T-cell (primary cell): ENCODE measurements around the gene ARID5B. TPM values are rescaled to one million over a fixed set of nuclear protein-coding genes. Genes with fewer than 3 reads are reported as not detected.

Experiments used
- ATAC-seq, 4 experiments: fragments of 200-7000 bp in 3 of 4; fragments of 150-1000 bp in 1 of 4; cut with Tn5 transposase; replicated peaks in 1 of 4; 1 replicate in 3 of 4; 2 replicates in 1 of 4; pipeline ENCODE4 v1.10.0; 2021; ENCODE audit warnings: moderate library complexity in 3 of 4, mild to moderate bottlenecking in 2 of 4, moderate number of reproducible peaks in 1 of 4
- CTCF ChIA-PET, 2 donors: fragments of 300-600 bp; sonication (Branson Sonifier 250); formaldehyde crosslinking; loops; one replicate each; lab custom pipeline; 2022; ENCODE audit warnings: antibody characterized with exemption in 2 of 2; lab: Charles Lee
- POLR2A ChIA-PET, 2 donors: fragments of 300-600 bp; sonication (Branson Sonifier 250); formaldehyde crosslinking; loops; one replicate each; lab custom pipeline; 2022; ENCODE audit warnings: antibody characterized with exemption in 2 of 2; lab: Charles Lee
- DNase-seq, 35 experiments: peaks; one replicate each; pipeline versions ENCODE4 v3.0.0 to v3.0.0-alpha.2; 2013 to 2023
- H3K27ac ChIP-seq: one replicate; pipeline ENCODE4 v1.5.1; 2013; ENCODE audit warnings: low read length
- H3K27me3 ChIP-seq, 2 experiments: replicated peaks in 1 of 2; 1 replicate in 1 of 2; 2 replicates in 1 of 2; pipeline versions ENCODE4 v1.6.1 to v1.7.0; 2013; ENCODE audit warnings: low read length in 1 of 2, mixed read lengths in 1 of 2; ENCODE audit not compliant: control insufficient read depth in 2 of 2, insufficient read depth in 2 of 2; ENCODE audit errors: extremely low read depth in 1 of 2
- H3K36me3 ChIP-seq, 2 donors: 1 replicate in 1 of 2; 2 replicates in 1 of 2; pipeline versions ENCODE4 v1.6.1 to v1.7.0; 2013; ENCODE audit warnings: low read length in 1 of 2; ENCODE audit not compliant: control insufficient read depth in 2 of 2, insufficient read depth in 1 of 2; ENCODE audit errors: extremely low read depth in 1 of 2
- H3K4me1 ChIP-seq, 2 experiments: 1 replicate in 1 of 2; 2 replicates in 1 of 2; pipeline versions ENCODE4 v1.6.1 to v1.7.0; 2013; ENCODE audit warnings: low read length in 2 of 2, mixed read lengths in 1 of 2; ENCODE audit not compliant: insufficient read depth in 2 of 2, control insufficient read depth in 1 of 2; ENCODE audit errors: extremely low read depth in 1 of 2
- H3K4me3 ChIP-seq, 2 donors: 1 replicate in 1 of 2; 2 replicates in 1 of 2; pipeline versions ENCODE4 v1.5.1 to v1.7.0; 2013; ENCODE audit warnings: mild to moderate bottlenecking in 2 of 2, low read length in 1 of 2, moderate library complexity in 1 of 2; ENCODE audit not compliant: control insufficient read depth in 1 of 2; ENCODE audit errors: extremely low read depth in 1 of 2
- H3K9me3 ChIP-seq: 2 replicates; pipeline ENCODE4 v1.7.0; 2013
- H3K27ac Mint-ChIP-seq, 2 donors: one replicate each; pipeline ENCODE4 v1.8.0; 2020 to 2021; ENCODE audit warnings: mild to moderate bottlenecking in 2 of 2, mixed read lengths in 2 of 2
- H3K27me3 Mint-ChIP-seq, 2 donors: one replicate each; pipeline ENCODE4 v1.8.0; 2021 to 2022; ENCODE audit warnings: mixed read lengths in 2 of 2
- H3K36me3 Mint-ChIP-seq: one replicate; pipeline ENCODE4 v1.8.0; 2021; ENCODE audit warnings: mixed read lengths
- H3K4me1 Mint-ChIP-seq, 3 donors: one replicate each; pipeline ENCODE4 v1.8.0; 2020 to 2022; ENCODE audit warnings: mixed read lengths in 3 of 3, mild to moderate bottlenecking in 1 of 3
- H3K4me3 Mint-ChIP-seq, 3 donors: one replicate each; pipeline ENCODE4 v1.8.0; 2020 to 2022; ENCODE audit warnings: mild to moderate bottlenecking in 3 of 3, mixed read lengths in 3 of 3, moderate library complexity in 3 of 3
- H3K9me3 Mint-ChIP-seq, 3 donors: one replicate each; pipeline ENCODE4 v1.8.0; 2020 to 2022; ENCODE audit warnings: mixed read lengths in 3 of 3
- WGBS: methylation state at CpG from one replicate; pipeline ENCODE4 v1.1.5; 2013; ENCODE audit warnings: missing lambda C conversion rate; ENCODE audit not compliant: insufficient coverage; 5-methylcytosine and 5-hydroxymethylcytosine counted together
- total RNA-seq, 35 experiments: library from RNA in 6 of 35; stranded (reverse) in 6 of 35; fragments of 120-200 nt in 1 of 35; gene quantifications; one replicate each; pipeline versions ENCODE4 v1.2.1 to v1.2.4 and lab custom pipeline; 2013 to 2026

Gene ARID5B
- total RNA-seq, 5 donors from 2014 or later (not counting 1 experiment from before 2014, with no cell fraction given): 34.0 to 75.5 (median 42.5) TPM

- POLR2A ChIA-PET: no interaction called here
- WGBS: no CpG with 5 or more reads among the region's 6 CpGs
- Histone ChIP-seq H3K36me3 (no peaks in the 10 kb centered on the region), H3K27me3 (no peaks in the 10 kb centered on the region), H3K4me3 (no peak overlapping the region), H3K9me3 (no peaks in the 10 kb centered on the region), H3K4me1 (no peaks in the 10 kb centered on the region), H3K27ac (no peak overlapping the region)
- H3K4me3 Mint-ChIP-seq: no peak overlapping the region
- CTCF ChIA-PET: no interaction called here
- H3K36me3 Mint-ChIP-seq: no peaks in the 10 kb centered on the region
- H3K27me3 Mint-ChIP-seq: no peaks in the 10 kb centered on the region
- H3K4me1 Mint-ChIP-seq: peaks cover 2 to 5% (median 3%) of the 10 kb centered on the region in 3 donors
- H3K9me3 Mint-ChIP-seq: no peaks in the 10 kb centered on the region
- DNase-seq: no peak
- no peak for ATAC-seq
- H3K27ac Mint-ChIP-seq: no peak overlapping the region
Measured at GRCh38 chr10:61869774-61870525, 31.5 kb upstream of the ARID5B start.

- H3K9me3 Mint-ChIP-seq: no peaks in the 10 kb centered on the region
- peaks cover 0 to 2% of the 10 kb centered on the region in 2 donors for H3K27me3 Mint-ChIP-seq
- DNase-seq (no peak), ATAC-seq (no peak)
- H3K4me3 Mint-ChIP-seq: no peak overlapping the region
- ChIA-PET CTCF (no interaction called here), POLR2A (no interaction called here)
- Histone ChIP-seq H3K27me3 (no peaks in the 10 kb centered on the region), H3K4me3 (no peak overlapping the region), H3K36me3 (no peaks in the 10 kb centered on the region), H3K27ac (no peak overlapping the region), H3K9me3 (no peaks in the 10 kb centered on the region), H3K4me1 (no peaks in the 10 kb centered on the region)
- H3K4me1 Mint-ChIP-seq: peaks cover 2 to 5% (median 3%) of the 10 kb centered on the region in 3 donors
- 100% methylated on average over 1 of the region's 3 CpGs for WGBS
- no peak overlapping the region for H3K27ac Mint-ChIP-seq
- H3K36me3 Mint-ChIP-seq: no peaks in the 10 kb centered on the region
Measured at GRCh38 chr10:61870526-61870895, 31.0 kb upstream of the ARID5B start.

- no peak overlapping the region for H3K4me3 Mint-ChIP-seq
- CTCF ChIA-PET: no interaction called here
- H3K36me3 ChIP-seq: no peaks in the 10 kb centered on the region
- H3K9me3 Mint-ChIP-seq: no peaks in the 10 kb centered on the region
- DNase-seq (no peak), ATAC-seq (no peak)
- POLR2A ChIA-PET: no interaction called here
- no peak overlapping the region for H3K27ac ChIP-seq
- H3K4me3 ChIP-seq: no peak overlapping the region
- WGBS: 100% methylated on average over 1 of the region's 6 CpGs
- no peaks in the 10 kb centered on the region for H3K36me3 Mint-ChIP-seq
- H3K27me3 ChIP-seq: no peaks in the 10 kb centered on the region
- H3K27me3 Mint-ChIP-seq: peaks cover 0 to 2% of the 10 kb centered on the region in 2 donors
- H3K4me1 ChIP-seq: no peaks in the 10 kb centered on the region
- H3K27ac Mint-ChIP-seq: no peak overlapping the region
- H3K4me1 Mint-ChIP-seq: peaks cover 2 to 5% (median 3%) of the 10 kb centered on the region in 3 donors
- H3K9me3 ChIP-seq: no peaks in the 10 kb centered on the region
Measured at GRCh38 chr10:61871487-61871886, 30.0 kb upstream of the ARID5B start.

- peaks cover 0 to 10% (median 9%) of the 10 kb centered on the region in 3 donors for H3K4me1 Mint-ChIP-seq
- Histone ChIP-seq H3K4me3 (no peak overlapping the region), H3K9me3 (no peaks in the 10 kb centered on the region), H3K27ac (no peak overlapping the region), H3K27me3 (no peaks in the 10 kb centered on the region), H3K4me1 (peaks cover 0 to 3% of the 10 kb centered on the region in 2 experiments), H3K36me3 (no peaks in the 10 kb centered on the region)
- H3K27me3 Mint-ChIP-seq: peaks cover 2 to 3% of the 10 kb centered on the region in 2 donors
- H3K9me3 Mint-ChIP-seq: no peaks in the 10 kb centered on the region
- CTCF ChIA-PET: interaction anchor here in 1 of 2 donors (0.5 kb wide), 1 partner anchor 127 kb away, joined by 4 read pairs; no protein-coding TSS in a partner anchor
- ATAC-seq (no peak), DNase-seq (no peak)
- no peak overlapping the region for H3K27ac Mint-ChIP-seq
- 100% methylated on average over 2 of the region's 11 CpGs for WGBS
- no peak overlapping the region for H3K4me3 Mint-ChIP-seq
- POLR2A ChIA-PET: interaction anchor here in 1 of 2 donors (1.0 kb wide), 1 partner anchor 22 kb away, joined by 3 read pairs; no protein-coding TSS in a partner anchor
- H3K36me3 Mint-ChIP-seq: peaks cover 4% of the 10 kb centered on the region
Measured at GRCh38 chr10:61877887-61878739, 23.4 kb upstream of the ARID5B start.

- H3K27ac ChIP-seq: no peak overlapping the region
- H3K4me1 ChIP-seq: peaks cover 0 to 3% of the 10 kb centered on the region in 2 experiments
- ChIA-PET POLR2A (interaction anchor here in 1 of 2 donors (1.0 kb wide), 1 partner anchor 22 kb away, joined by 3 read pairs; no protein-coding TSS in a partner anchor), CTCF (interaction anchor here in 1 of 2 donors (0.5 kb wide), 1 partner anchor 128 kb away, joined by 4 read pairs; no protein-coding TSS in a partner anchor)
- no peak for ATAC-seq
- no peaks in the 10 kb centered on the region for H3K36me3 ChIP-seq
- no peaks in the 10 kb centered on the region for H3K9me3 ChIP-seq
- no peak overlapping the region for H3K4me3 ChIP-seq
- H3K4me3 Mint-ChIP-seq: no peak overlapping the region
- H3K9me3 Mint-ChIP-seq: no peaks in the 10 kb centered on the region
- peaks cover 2 to 3% of the 10 kb centered on the region in 2 donors for H3K27me3 Mint-ChIP-seq
- H3K27me3 ChIP-seq: no peaks in the 10 kb centered on the region
- H3K36me3 Mint-ChIP-seq: peaks cover 4% of the 10 kb centered on the region
- no peak overlapping the region for H3K27ac Mint-ChIP-seq
- H3K4me1 Mint-ChIP-seq: peaks cover 0 to 13% (median 9%) of the 10 kb centered on the region in 3 donors
- no peak for DNase-seq
Measured at GRCh38 chr10:61878740-61879068, 22.8 kb upstream of the ARID5B start.

- Mint-ChIP-seq H3K4me1 (peaks cover 0 to 13% (median 9%) of the 10 kb centered on the region in 3 donors), H3K27ac (no peak overlapping the region), H3K4me3 (no peak overlapping the region), H3K36me3 (peaks cover 4% of the 10 kb centered on the region), H3K9me3 (peaks cover 0 to 3% (median 0%) of the 10 kb centered on the region in 3 donors), H3K27me3 (peaks cover 0 to 7% of the 10 kb centered on the region in 2 donors)
- POLR2A ChIA-PET: interaction anchor here (0.6 to 1.1 kb wide), 2 partner anchors 11 to 12 kb away, joined by 3 to 4 read pairs; no protein-coding TSS in a partner anchor
- Histone ChIP-seq H3K27ac (no peak overlapping the region), H3K4me3 (no peak overlapping the region), H3K36me3 (no peaks in the 10 kb centered on the region), H3K27me3 (no peaks in the 10 kb centered on the region), H3K4me1 (peaks cover 0 to 3% of the 10 kb centered on the region in 2 experiments), H3K9me3 (no peaks in the 10 kb centered on the region)
- DNase-seq (no peak), ATAC-seq (no peak)
- no CpG with 5 or more reads among the region's 6 CpGs for WGBS
- CTCF ChIA-PET: interaction anchor here (0.6 to 1.0 kb wide), 6 partner anchors 8 to 716 kb away, joined by 3 to 5 read pairs (median 3); no protein-coding TSS in a partner anchor
Measured at GRCh38 chr10:61882621-61883370, 18.7 kb upstream of the ARID5B start.
